Muscle of leg (tissue), 16 donors: Measurements from ENCODE around the gene CLDN17. TPM values are rescaled to one million over a fixed set of nuclear protein-coding genes. Genes with fewer than 3 reads are reported as not detected.

Source experiments
- DNase-seq: peaks from one replicate; pipeline ENCODE4 v3.0.0; 2013
- H3K27ac ChIP-seq: one replicate; pipeline ENCODE4 v1.5.1; 2013; ENCODE audit warnings: mild to moderate bottlenecking, low read length, control low read depth
- H3K27me3 ChIP-seq: one replicate; pipeline ENCODE4 v1.6.1; 2013; ENCODE audit warnings: low read length; ENCODE audit not compliant: control insufficient read depth, insufficient read depth
- H3K36me3 ChIP-seq: one replicate; pipeline ENCODE4 v1.6.1; 2013; ENCODE audit warnings: low read length; ENCODE audit not compliant: control insufficient read depth, insufficient read depth
- H3K4me1 ChIP-seq: one replicate; pipeline ENCODE4 v1.6.1; 2013; ENCODE audit warnings: low read length; ENCODE audit not compliant: control insufficient read depth, insufficient read depth
- H3K4me3 ChIP-seq: one replicate; pipeline ENCODE4 v1.5.1; 2013; ENCODE audit warnings: low read length, control low read depth
- H3K9me3 ChIP-seq: replicated peaks from 2 replicates; pipeline ENCODE4 v1.6.1; 2013; ENCODE audit warnings: low read depth, low read length; ENCODE audit not compliant: control insufficient read depth
- WGBS: methylation state at CpG from one replicate; pipeline ENCODE4 v1.1.5; 2013; ENCODE audit warnings: missing lambda C conversion rate; ENCODE audit not compliant: insufficient coverage; 5-methylcytosine and 5-hydroxymethylcytosine counted together
- long read RNA-seq, 11 donors: transcript quantifications; one replicate each; lab custom pipeline, GENCODE V29; 2026
- polyA plus RNA-seq, 8 donors: library from polyadenylated mRNA; unstranded; fragments of 120-200 nt; gene quantifications; one replicate each; pipeline versions ENCODE4 v1.2.1 to v1.2.3, GENCODE V29; 2013; ENCODE audit warnings: inconsistent platforms in 1 of 8, low replicate concordance in 1 of 8; ENCODE audit not compliant: insufficient read length in 8 of 8, insufficient read depth in 1 of 8
- total RNA-seq: library from RNA; stranded (reverse); fragments of 120-200 nt; gene quantifications from one replicate; pipeline ENCODE4 v1.2.4, GENCODE V29; 2013

The CLDN17 gene, protein sequence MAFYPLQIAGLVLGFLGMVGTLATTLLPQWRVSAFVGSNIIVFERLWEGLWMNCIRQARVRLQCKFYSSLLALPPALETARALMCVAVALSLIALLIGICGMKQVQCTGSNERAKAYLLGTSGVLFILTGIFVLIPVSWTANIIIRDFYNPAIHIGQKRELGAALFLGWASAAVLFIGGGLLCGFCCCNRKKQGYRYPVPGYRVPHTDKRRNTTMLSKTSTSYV
- total RNA-seq (not detected), polyA plus RNA-seq (not detected)
- long read RNA-seq, donor 1: 0 reads
- long read RNA-seq, donor 2: 0 reads
- long read RNA-seq, donor 3: 0 reads
- long read RNA-seq, donor 4: 0 reads
- long read RNA-seq, donor 5: 0 reads
- long read RNA-seq, donor 6: 0 reads
- long read RNA-seq, donor 7: 0 reads
- long read RNA-seq, donor 8: 0 reads
- long read RNA-seq, donor 9: 0 reads
- long read RNA-seq, donor 10: 0 reads
- long read RNA-seq, donor 11: 0 reads

DNA sequence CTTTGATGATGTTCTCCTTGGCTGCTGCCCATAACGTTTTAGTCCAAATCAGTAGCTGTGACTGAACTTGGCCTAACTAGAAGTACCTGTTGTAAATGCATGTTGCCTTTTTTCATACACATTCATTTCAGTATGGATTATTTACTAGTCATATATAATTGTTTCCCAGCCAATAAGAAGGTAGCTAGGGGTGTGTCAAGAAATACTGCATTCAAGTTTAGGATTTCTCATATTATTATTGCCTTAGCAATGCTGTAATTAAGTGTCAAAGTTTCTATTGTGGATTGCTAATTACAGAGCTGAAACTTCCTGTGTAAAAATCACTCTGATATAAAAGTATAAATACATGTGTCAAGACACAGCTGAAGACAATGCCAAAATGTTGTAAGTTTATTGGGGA is at the start of gene CLDN17:
TSS of gene CLDN17 (minus strand) at position 101 of the 400 bp plus-strand sequence. CDS start 188 bp downstream, outside the sequence.
- H3K4me3 ChIP-seq: no peak within 1 kb of the TSS
- H3K27me3 ChIP-seq: no peaks in the 10 kb centered on the region
- H3K9me3 ChIP-seq: no peaks in the 10 kb centered on the region
- no peak within 1 kb of the TSS for H3K27ac ChIP-seq
- no peaks in the 10 kb centered on the region for H3K36me3 ChIP-seq
- H3K4me1 ChIP-seq: no peaks in the 10 kb centered on the region
- DNase-seq: no peak
- WGBS: no CpG with 5 or more reads among the region's 1 CpG

DNA sequence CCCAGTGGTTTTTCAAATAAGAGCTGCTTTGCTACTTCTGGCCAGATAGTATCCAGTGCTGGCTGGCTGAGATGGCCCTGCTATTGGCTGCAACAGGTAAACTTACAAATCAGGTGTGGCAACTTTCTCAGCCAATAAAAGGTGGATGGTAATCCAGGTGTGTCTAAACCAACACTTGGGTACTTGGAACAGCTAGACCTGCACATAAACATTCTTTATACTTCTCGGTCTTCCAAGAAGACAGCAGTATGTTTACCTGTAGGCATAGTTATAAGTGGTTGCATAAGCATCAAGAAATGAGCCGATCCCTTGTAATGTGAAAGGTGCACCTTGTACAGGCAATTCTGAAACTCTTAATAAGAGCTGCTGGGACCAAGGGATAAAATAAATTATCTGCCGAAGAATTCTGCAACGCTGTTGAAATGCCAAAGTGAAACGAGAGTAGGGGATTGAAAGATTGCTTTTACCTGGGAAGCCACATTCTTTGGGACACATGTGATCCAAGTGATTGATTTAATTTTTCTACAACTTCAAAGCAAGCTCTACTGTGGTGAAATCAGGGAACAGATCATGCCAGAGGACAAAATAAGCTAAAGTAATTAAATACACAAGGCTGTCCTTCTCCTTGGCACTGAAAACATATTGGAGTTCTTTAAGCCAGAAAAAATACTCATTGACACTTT is 49.6 kb upstream of the CLDN17 start, which contains the start of gene CLDN8:
TSS of gene CLDN8 (minus strand) at position 57 of the 683 bp plus-strand sequence. CDS start 172 bp downstream, outside the sequence.
- WGBS: 64% methylated on average over 3 of the region's 5 CpGs
- Histone ChIP-seq H3K27me3 (no peaks in the 10 kb centered on the region), H3K36me3 (no peaks in the 10 kb centered on the region), H3K4me3 (no peak within 1 kb of the TSS), H3K27ac (no peak within 1 kb of the TSS), H3K9me3 (no peaks in the 10 kb centered on the region), H3K4me1 (no peaks in the 10 kb centered on the region)
- DNase-seq: no peak

DNA sequence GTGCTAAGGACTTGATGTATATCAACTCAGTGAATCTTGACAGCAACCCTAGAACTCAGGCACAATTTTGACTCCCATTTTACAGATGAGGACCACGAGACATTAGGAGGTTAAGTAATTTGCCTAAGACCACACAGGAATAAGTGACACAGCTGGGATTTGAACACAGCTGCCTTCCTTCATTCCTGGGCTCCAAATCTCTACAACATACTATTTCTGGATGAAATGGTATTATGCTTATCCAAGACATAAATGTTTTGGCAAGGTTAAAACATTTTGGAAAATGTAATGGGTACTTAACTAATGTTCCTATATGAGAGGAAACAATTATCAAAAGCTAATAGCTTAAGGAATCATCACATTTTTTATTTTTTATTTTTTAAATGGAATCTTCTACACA is 44.5 kb upstream of the CLDN17 start:
- H3K9me3 ChIP-seq: peaks cover 3% of the 10 kb centered on the region
- no CpG with 5 or more reads among the region's 1 CpG for WGBS
- DNase-seq: peak; percentile 83
- no peak overlapping the region for H3K4me3 ChIP-seq
- H3K27ac ChIP-seq: no peak overlapping the region
- H3K27me3 ChIP-seq: no peaks in the 10 kb centered on the region
- no peaks in the 10 kb centered on the region for H3K4me1 ChIP-seq
- no peaks in the 10 kb centered on the region for H3K36me3 ChIP-seq

DNA sequence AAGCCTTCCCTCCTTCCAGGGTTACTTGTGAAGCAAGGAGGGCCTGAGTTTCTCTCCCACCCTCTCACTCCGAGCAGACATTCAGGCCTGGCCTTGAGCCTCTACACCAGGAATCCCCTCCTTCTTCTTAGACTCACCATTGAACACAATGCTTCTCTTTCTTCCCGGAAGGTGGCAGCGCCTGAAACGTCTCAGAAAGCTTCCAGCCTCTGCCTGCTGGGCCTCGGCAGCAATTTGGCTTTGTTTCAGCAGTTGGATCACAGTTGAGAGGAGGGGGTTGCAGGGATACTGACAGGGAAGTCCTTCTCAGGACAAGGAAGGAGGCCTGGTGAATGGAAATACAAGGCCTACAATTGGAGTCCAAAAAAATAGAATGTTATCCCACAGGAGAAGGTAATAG is 43.0 kb upstream of the CLDN17 start:
- H3K27me3 ChIP-seq: no peaks in the 10 kb centered on the region
- peaks cover 3% of the 10 kb centered on the region for H3K9me3 ChIP-seq
- H3K4me1 ChIP-seq: no peaks in the 10 kb centered on the region
- 31% methylated on average over 3 of the region's 5 CpGs for WGBS
- DNase-seq: no peak
- no peak overlapping the region for H3K27ac ChIP-seq
- no peak overlapping the region for H3K4me3 ChIP-seq
- H3K36me3 ChIP-seq: no peaks in the 10 kb centered on the region

DNA sequence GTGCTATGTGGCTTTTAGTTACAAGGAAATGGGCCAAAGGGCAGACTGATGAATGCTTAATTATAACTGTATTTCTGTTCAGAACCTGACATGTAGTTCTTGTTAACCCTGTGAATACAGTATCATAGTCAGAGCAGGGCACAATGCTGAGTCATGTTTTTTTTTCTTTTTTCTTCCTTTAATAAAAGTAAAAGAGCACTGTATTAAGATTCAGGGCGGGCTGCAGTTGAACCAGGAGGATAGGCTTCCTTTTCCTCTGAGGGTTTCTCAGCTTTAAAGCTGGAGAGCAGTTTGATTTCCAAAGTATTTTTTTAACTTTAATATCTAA is 40.6 kb upstream of the CLDN17 start:
- WGBS: no CpG with 5 or more reads among the region's 1 CpG
- Histone ChIP-seq H3K27ac (no peak overlapping the region), H3K9me3 (peaks cover 3% of the 10 kb centered on the region), H3K27me3 (no peaks in the 10 kb centered on the region), H3K4me1 (no peaks in the 10 kb centered on the region), H3K36me3 (no peaks in the 10 kb centered on the region), H3K4me3 (no peak overlapping the region)
- no peak for DNase-seq

DNA sequence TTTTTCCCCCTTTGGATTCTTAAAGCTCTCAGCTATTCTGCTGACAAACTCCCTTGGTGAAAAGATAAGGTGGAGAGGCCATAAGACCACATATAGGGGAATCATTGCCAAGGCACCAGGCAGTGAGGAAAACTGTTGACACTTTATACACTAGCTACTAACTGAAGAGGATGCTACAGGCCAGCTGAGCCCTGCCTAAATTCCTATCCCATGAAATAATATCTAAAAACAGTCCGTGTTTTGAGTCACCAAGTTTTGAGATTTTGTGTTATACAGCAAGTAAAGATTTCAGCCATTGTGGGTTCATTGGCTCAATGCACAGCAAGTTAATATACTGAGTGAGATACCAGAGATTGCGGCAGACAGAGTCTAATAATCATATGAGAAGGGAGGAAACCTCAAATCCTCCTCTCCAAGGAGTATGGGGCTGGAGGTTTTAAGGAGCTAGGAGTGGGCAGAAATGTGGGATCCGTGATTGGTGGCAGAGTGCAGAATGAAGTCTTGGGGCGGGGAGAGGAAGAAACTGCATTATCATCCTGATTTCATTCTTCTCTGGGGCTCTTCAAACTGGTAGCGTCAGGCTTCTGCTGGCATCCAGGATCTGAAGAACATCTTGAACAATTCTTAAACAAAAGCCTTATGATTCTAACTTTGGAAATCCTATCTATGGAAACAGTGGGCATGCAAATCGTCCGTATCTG is 40.1 kb upstream of the CLDN17 start:
- 80% methylated on average over 1 of the region's 7 CpGs for WGBS

DNA sequence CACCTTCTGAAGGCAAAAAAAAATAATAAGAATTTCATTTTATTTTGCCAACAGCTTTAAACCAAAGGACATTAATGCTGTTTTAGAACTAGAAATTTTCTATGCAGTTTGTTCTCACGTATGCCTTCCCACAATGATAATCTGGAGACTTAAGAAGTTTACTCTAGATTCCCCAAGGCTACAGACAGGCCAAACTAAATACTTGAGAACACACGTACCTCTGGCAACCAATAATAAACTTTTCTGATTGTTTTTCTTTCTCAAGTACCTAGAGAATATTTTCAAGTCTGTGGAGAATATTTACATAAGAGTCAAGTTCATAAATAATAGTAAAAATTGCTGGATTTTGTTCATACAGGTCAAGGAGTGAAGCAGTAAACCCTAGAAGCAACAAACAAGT is 33.4 kb upstream of the CLDN17 start:
- Histone ChIP-seq H3K36me3 (no peaks in the 10 kb centered on the region), H3K27ac (no peak overlapping the region), H3K4me3 (no peak overlapping the region), H3K27me3 (no peaks in the 10 kb centered on the region), H3K4me1 (no peaks in the 10 kb centered on the region), H3K9me3 (no peaks in the 10 kb centered on the region)
- WGBS: no CpG with 5 or more reads among the region's 2 CpGs
- peak; percentile 87 for DNase-seq

More for the DNA sequence above, 40.1 kb upstream of the CLDN17 start:
- DNase-seq: no peak
- Histone ChIP-seq H3K27me3 (no peaks in the 10 kb centered on the region), H3K36me3 (no peaks in the 10 kb centered on the region), H3K4me1 (no peaks in the 10 kb centered on the region), H3K27ac (no peak overlapping the region), H3K9me3 (peaks cover 3% of the 10 kb centered on the region), H3K4me3 (no peak overlapping the region)

DNA sequence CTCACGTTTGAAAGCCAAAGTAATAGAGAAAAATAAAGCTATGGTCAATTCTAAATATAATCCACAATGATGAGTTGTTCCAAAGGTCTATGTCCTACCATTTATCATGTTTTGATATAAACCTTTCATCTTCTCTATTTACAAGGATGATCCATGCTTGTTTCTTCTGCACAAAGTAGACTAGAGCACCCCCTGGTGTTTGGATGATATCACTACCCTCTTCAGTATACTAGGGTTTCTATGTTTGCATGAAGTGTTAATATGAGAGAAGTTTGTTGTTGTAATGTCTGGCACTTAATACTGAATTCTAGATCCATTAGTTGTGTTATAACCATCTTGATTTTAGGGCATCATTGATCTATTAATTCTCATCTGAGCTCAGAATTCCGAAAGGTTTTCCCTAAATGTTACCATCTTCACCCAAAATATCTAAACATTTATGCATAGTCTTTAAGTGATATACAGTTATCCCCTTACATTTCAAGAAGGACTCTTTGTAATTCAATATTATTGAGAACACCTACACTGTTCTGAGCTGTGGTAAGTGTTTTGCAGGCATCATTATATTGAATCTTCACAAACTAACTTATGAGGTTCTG is 28.2 kb upstream of the CLDN17 start:
- Histone ChIP-seq H3K4me1 (no peaks in the 10 kb centered on the region), H3K36me3 (no peaks in the 10 kb centered on the region), H3K27ac (no peak overlapping the region), H3K27me3 (no peaks in the 10 kb centered on the region), H3K4me3 (no peak overlapping the region), H3K9me3 (no peaks in the 10 kb centered on the region)
- no CpG with 5 or more reads among the region's 2 CpGs for WGBS
- no peak for DNase-seq

DNA sequence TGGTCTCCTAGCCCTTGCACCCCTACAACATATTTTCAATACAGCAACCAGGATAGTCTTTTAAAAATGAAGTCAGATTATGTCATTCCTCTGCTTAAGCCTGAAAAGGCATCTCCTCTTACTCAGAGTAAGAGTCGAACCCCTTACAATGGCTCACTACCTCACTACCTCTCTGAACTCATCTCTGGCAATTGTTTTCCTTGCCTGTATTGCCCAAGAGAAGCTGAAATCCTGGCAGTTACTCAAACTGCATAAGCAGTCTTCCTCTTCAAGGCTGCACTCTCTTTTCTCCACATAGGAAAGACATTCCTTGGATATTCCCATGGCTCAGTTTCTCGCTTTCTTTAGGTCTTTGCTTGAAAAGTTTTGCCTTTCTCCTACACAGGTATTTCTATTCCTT is 26.6 kb upstream of the CLDN17 start:
- Histone ChIP-seq H3K4me3 (no peak overlapping the region), H3K27ac (no peak overlapping the region), H3K9me3 (no peaks in the 10 kb centered on the region), H3K4me1 (no peaks in the 10 kb centered on the region), H3K36me3 (no peaks in the 10 kb centered on the region), H3K27me3 (no peaks in the 10 kb centered on the region)
- whole genome bisulfite sequencing: 67% methylated on average over 1 of the region's 2 CpGs
- DNase-seq: no peak

DNA sequence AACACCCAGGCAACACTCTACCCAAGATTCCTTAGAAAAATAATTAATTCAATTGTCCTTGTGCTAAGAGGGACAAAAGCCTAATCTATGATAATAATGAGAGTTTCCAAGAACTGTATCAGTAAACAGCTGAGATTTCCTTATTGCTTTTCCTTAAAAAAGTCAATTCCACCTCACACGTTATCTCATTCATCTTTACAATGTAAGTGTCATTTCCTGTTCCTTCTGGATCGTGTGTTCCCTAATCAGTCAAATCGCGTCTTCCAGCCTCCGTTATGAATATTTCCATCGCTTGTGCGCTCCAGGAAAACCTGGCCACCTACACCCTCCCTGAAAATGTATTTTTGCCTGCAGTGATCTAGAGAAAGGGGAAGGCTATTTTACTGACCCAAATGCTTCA is 23.9 kb upstream of the CLDN17 start:
- H3K4me1 ChIP-seq: no peaks in the 10 kb centered on the region
- no peaks in the 10 kb centered on the region for H3K36me3 ChIP-seq
- 59% methylated on average over 4 of the region's 7 CpGs for WGBS
- no peak for DNase-seq
- no peaks in the 10 kb centered on the region for H3K9me3 ChIP-seq
- H3K27ac ChIP-seq: no peak overlapping the region
- H3K27me3 ChIP-seq: no peaks in the 10 kb centered on the region
- no peak overlapping the region for H3K4me3 ChIP-seq
